A549 (cell line): ENCODE measurements around the gene SETSIP.

ENCODE experiments used
- CHD4 ChIP-seq: fragments of 200-600 bp; sonication (generic); IDR thresholded peaks from 2 replicates; pipeline ENCODE4 v1.6.1; 2016; ENCODE audit warnings: antibody characterized with exemption, mild to moderate bottlenecking, borderline replicate concordance
- CTCF ChIP-seq: fragments of >200 bp; sonication (Bioruptor Twin); formaldehyde crosslinking; IDR thresholded peaks from 3 replicates; pipeline ENCODE4 v1.5.1; 2016
- MAFK ChIP-seq: fragments of 450-650 bp; IDR thresholded peaks from 2 replicates; pipeline ENCODE4 v1.6.1; 2014; ENCODE audit not compliant: partially characterized antibody
- MAX ChIP-seq: IDR thresholded peaks from 2 replicates; pipeline ENCODE4 v1.6.1; 2012
- RFX5 ChIP-seq: fragments of 450-650 bp; IDR thresholded peaks from 2 replicates; pipeline ENCODE4 v1.7.1; 2014; ENCODE audit warnings: antibody characterized with exemption, mild to moderate bottlenecking, moderate library complexity
- SREBF2 ChIP-seq: fragments of 450-650 bp; IDR thresholded peaks from 2 replicates; pipeline ENCODE4 v1.6.1; 2014; ENCODE audit warnings: mild to moderate bottlenecking, moderate library complexity
- ZFP36 ChIP-seq: fragments of 450-650 bp; IDR thresholded peaks from 2 replicates; pipeline ENCODE4 v1.6.1; 2014; ENCODE audit warnings: borderline replicate concordance; ENCODE audit not compliant: partially characterized antibody

GRCh38 chr1:92037400-92037799 lies 37.8 kb downstream of the SETSIP start:
- TF ChIP-seq SREBF2: no peak
- no peak for TF ChIP-seq CHD4
- no peak for TF ChIP-seq MAX
- no peak for TF ChIP-seq CTCF
- no peak for TF ChIP-seq MAFK
- no peak for TF ChIP-seq ZFP36
- TF ChIP-seq RFX5: no peak
